Keratinocyte (primary cell): ENCODE results near the gene KDM4F. TPM values are rescaled to one million over a fixed set of nuclear protein-coding genes. Genes with fewer than 3 reads are reported as not detected.
A peak's percentile ranks its signal among the peaks of the same experiment; 100 is the strongest.

Experiments
- DNase-seq: peaks from one replicate; pipeline ENCODE4 v3.0.0-alpha.2; 2011; ENCODE audit warnings: low read depth, missing footprints, low spot score
- FAIRE-seq: peaks from 2 replicates; lab custom pipeline; 2011; peaks lifted over from hg19 to GRCh38; lab: Jason Lieb, UNC
- H2AFZ ChIP-seq: 2 replicates; pipeline ENCODE4 v1.6.0; 2012; ENCODE audit warnings: low read length, control low read depth, inconsistent platforms; ENCODE audit not compliant: control insufficient read depth
- H3K27ac ChIP-seq: 2 replicates; pipeline ENCODE4 v1.5.1; 2011; ENCODE audit warnings: low read length; ENCODE audit not compliant: control insufficient read depth, insufficient read depth
- H3K27me3 ChIP-seq: 3 replicates; pipeline ENCODE4 v1.6.0; 2011; ENCODE audit warnings: low read length; ENCODE audit not compliant: control insufficient read depth, insufficient read depth; ENCODE audit errors: extremely low read depth
- H3K36me3 ChIP-seq, 2 experiments: 2 replicates in 1 of 2; 3 replicates in 1 of 2; pipeline ENCODE4 v1.5.1; 2011; ENCODE audit warnings: low read length in 2 of 2, mild to moderate bottlenecking in 1 of 2; ENCODE audit not compliant: control insufficient read depth in 2 of 2, insufficient read depth in 2 of 2; ENCODE audit errors: extremely low read depth in 1 of 2
- H3K4me1 ChIP-seq: 3 replicates; pipeline ENCODE4 v1.5.1; 2011; ENCODE audit warnings: low read length; ENCODE audit not compliant: control insufficient read depth, insufficient read depth; ENCODE audit errors: extremely low read depth
- H3K4me2 ChIP-seq: 3 replicates; pipeline ENCODE4 v1.6.0; 2011; ENCODE audit warnings: low read depth, low read length; ENCODE audit not compliant: control insufficient read depth, insufficient read depth; ENCODE audit errors: extremely low read depth
- H3K4me3 ChIP-seq, 3 experiments: fragments of 200-600 bp in 1 of 3; sonication (generic) in 1 of 3; 2 replicates in 2 of 3; 3 replicates in 1 of 3; pipeline ENCODE4 v1.5.1; 2011 to 2016; ENCODE audit warnings: low read length in 3 of 3, mild to moderate bottlenecking in 3 of 3, control low read depth in 2 of 3, inconsistent platforms in 1 of 3, low read depth in 1 of 3, mixed read lengths in 1 of 3, mixed run types in 1 of 3, moderate library complexity in 1 of 3; ENCODE audit not compliant: control insufficient read depth in 2 of 3, insufficient read depth in 2 of 3; ENCODE audit errors: extremely low read depth in 1 of 3
- H3K79me2 ChIP-seq: 2 replicates; pipeline ENCODE4 v1.6.0; 2012; ENCODE audit warnings: low read length; ENCODE audit not compliant: control insufficient read depth, insufficient read depth
- H3K9ac ChIP-seq: 3 replicates; pipeline ENCODE4 v1.6.0; 2011; ENCODE audit warnings: low read length; ENCODE audit not compliant: control insufficient read depth, insufficient read depth; ENCODE audit errors: extremely low read depth
- H3K9me1 ChIP-seq: 3 replicates; pipeline ENCODE4 v1.6.0; 2011; ENCODE audit warnings: low read length; ENCODE audit not compliant: control insufficient read depth, insufficient read depth; ENCODE audit errors: extremely low read depth
- H3K9me3 ChIP-seq: 2 replicates; pipeline ENCODE4 v1.5.1; 2012; ENCODE audit warnings: low read depth, low read length; ENCODE audit not compliant: control insufficient read depth
- H4K20me1 ChIP-seq: 3 replicates; pipeline ENCODE4 v1.6.0; 2011; ENCODE audit warnings: low read length; ENCODE audit not compliant: control insufficient read depth, insufficient read depth; ENCODE audit errors: extremely low read depth
- EZH2 ChIP-seq: IDR thresholded peaks from one replicate; pipeline ENCODE4 v1.6.1; 2012; ENCODE audit warnings: inconsistent platforms, mild to moderate bottlenecking, low read length, moderate library complexity
- dilution Hi-C: fragments of 300-500 bp; cut with MboI; formaldehyde crosslinking; loops from one replicate; pipeline ENCODE4 v1.7.0; 2020; ENCODE audit warnings: low sequenced_read_pairs; ENCODE audit not compliant: extremely low pct_ligation_motif_present
- polyA plus RNA-seq, 5 experiments: library from polyadenylated mRNA; depleted of rRNA in 3 of 5; stranded (reverse) in 3 of 5; stranded (forward) in 1 of 5; unstranded in 1 of 5; fragments of >200 nt; gene quantifications; 1 replicate in 1 of 5; 2 replicates in 3 of 5; 3 replicates in 1 of 5; pipeline versions ENCODE4 v1.2.1 to v1.2.3, GENCODE V29; 2011 to 2012; ENCODE audit warnings: missing spikeins in 2 of 5, low read depth in 1 of 5, low replicate concordance in 1 of 5
- TF ChIP-seq, protein P1 (sequence below), 3 experiments: IDR thresholded peaks in 1 of 3; conservative IDR thresholded peaks in 1 of 3; optimal IDR thresholded peaks in 1 of 3; 2 replicates in 2 of 3; 3 replicates in 1 of 3; pipeline versions ENCODE3 to v1.5.1; 2011; ENCODE audit warnings: low read length in 3 of 3, mild to moderate bottlenecking in 3 of 3, moderate library complexity in 2 of 3, control low read depth in 1 of 3, inconsistent platforms in 1 of 3; ENCODE audit not compliant: insufficient read depth in 2 of 3; ENCODE audit errors: extremely low read depth in 1 of 3

The KDM4F gene
- polyA plus RNA-seq, 1 donor (not counting 4 experiments of a cell fraction or from before 2014, with no cell fraction given): not detected

DNA sequence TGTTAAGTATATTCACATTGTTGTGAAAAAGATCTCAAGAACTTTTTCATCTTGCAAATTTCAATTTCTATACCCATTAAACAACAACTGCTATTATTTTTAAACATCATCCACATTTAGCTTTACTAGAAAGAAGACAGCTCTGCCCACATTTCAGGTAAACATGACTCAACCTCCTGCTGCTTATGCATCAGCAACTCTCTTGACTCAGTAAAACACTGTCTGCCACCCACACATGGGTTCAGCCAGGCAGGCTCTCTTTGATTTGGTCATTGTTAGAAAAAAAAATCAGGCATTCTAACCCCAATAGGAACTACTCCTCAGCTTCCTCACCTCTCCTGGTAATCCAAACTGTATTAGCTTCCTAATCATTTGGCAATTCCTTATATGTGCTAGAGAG is 35.3 kb downstream of the KDM4F start:
- dilution Hi-C loops: no loop called here
- Histone ChIP-seq H3K4me2 (peak overlapping the region; percentile 25), H3K4me1 (peaks cover 16% of the 10 kb centered on the region), H3K9me1 (no peaks in the 10 kb centered on the region), H3K79me2 (no peaks in the 10 kb centered on the region), H3K4me3 (no peak overlapping the region), H3K9ac (no peak overlapping the region), H3K27me3 (no peaks in the 10 kb centered on the region), H3K36me3 (no peaks in the 10 kb centered on the region), H2AFZ (no peak overlapping the region), H4K20me1 (no peaks in the 10 kb centered on the region), H3K9me3 (no peaks in the 10 kb centered on the region), H3K27ac (no peak overlapping the region)
- DNase-seq (no peak), FAIRE-seq (peak; percentile 23)
- no peak for TF ChIP-seq EZH2
- TF ChIP-seq, protein P1, sequence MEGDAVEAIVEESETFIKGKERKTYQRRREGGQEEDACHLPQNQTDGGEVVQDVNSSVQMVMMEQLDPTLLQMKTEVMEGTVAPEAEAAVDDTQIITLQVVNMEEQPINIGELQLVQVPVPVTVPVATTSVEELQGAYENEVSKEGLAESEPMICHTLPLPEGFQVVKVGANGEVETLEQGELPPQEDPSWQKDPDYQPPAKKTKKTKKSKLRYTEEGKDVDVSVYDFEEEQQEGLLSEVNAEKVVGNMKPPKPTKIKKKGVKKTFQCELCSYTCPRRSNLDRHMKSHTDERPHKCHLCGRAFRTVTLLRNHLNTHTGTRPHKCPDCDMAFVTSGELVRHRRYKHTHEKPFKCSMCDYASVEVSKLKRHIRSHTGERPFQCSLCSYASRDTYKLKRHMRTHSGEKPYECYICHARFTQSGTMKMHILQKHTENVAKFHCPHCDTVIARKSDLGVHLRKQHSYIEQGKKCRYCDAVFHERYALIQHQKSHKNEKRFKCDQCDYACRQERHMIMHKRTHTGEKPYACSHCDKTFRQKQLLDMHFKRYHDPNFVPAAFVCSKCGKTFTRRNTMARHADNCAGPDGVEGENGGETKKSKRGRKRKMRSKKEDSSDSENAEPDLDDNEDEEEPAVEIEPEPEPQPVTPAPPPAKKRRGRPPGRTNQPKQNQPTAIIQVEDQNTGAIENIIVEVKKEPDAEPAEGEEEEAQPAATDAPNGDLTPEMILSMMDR (optimal IDR thresholded peaks at IDR 0.05 in 1 of 3, IDR thresholded peaks at IDR 0.05 in 1 of 3, conservative IDR thresholded peaks at IDR 0.05 in 1 of 3; ENCODE audit: extremely low read depth in 1 of 3, insufficient read depth in 2 of 3, low read length in 3 of 3): no peak

DNA sequence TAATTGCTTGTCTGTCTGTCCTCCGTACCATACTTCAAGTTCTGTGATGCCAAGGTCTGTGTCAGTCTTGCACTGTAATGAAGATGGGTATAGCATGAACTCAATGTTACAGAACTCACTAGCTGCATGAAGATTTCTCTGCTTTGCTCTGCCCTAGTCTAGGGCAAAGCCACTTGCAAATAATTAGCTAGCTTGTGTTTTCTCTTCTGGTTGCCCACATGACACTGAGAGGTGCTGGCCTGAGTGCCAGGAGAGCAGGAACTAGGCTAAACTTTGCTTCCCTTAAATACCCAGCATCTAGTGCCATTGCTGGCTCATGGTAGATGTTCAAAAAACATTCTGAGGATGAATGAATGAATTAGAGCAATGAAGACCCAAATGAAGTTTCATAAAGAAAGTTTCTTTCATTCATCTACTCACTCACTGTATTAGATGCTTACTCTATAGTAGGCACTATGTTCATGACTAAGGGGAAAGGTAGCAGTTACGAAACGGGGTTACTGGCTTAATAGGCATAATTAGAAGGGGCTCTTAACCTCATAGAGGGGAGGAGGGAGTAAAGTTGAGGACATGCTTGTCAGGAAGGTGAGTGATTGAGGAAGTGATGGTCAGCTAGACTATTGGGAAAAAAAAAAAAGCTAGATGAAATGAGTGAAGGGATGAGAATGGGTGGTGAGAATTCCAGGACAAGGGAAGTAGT is 36.0 kb downstream of the KDM4F start:
- no peaks in the 10 kb centered on the region for H3K9me1 ChIP-seq
- TF ChIP-seq, protein P1 (optimal IDR thresholded peaks at IDR 0.05 in 1 of 3, IDR thresholded peaks at IDR 0.05 in 1 of 3, conservative IDR thresholded peaks at IDR 0.05 in 1 of 3; ENCODE audit: extremely low read depth in 1 of 3, insufficient read depth in 2 of 3, low read length in 3 of 3): no peak
- no peak for TF ChIP-seq EZH2
- no peak overlapping the region for H3K9ac ChIP-seq
- H3K27ac ChIP-seq: no peak overlapping the region
- no peak overlapping the region for H2AFZ ChIP-seq
- peaks cover 16% of the 10 kb centered on the region for H3K4me1 ChIP-seq
- no peaks in the 10 kb centered on the region for H3K27me3 ChIP-seq
- H3K4me3 ChIP-seq: no peak overlapping the region
- H3K36me3 ChIP-seq: no peaks in the 10 kb centered on the region
- dilution Hi-C loops: no loop called here
- DNase-seq: no peak
- H3K4me2 ChIP-seq: peak overlapping the region; percentile 25
- H4K20me1 ChIP-seq: no peaks in the 10 kb centered on the region
- no peak for FAIRE-seq
- H3K79me2 ChIP-seq: no peaks in the 10 kb centered on the region
- H3K9me3 ChIP-seq: no peaks in the 10 kb centered on the region
